B cell (primary cell): Measurements from ENCODE around the gene SGO1. TPM values are rescaled to one million over a fixed set of nuclear protein-coding genes. Genes with fewer than 3 reads are reported as not detected.
A peak's percentile ranks its signal among the peaks of the same experiment; 100 is the strongest.

ENCODE experiments used
- ATAC-seq: fragments of 200-7000 bp; cut with Tn5 transposase; one replicate; pipeline ENCODE4 v1.10.0; 2021; ENCODE audit warnings: low read depth, mild to moderate bottlenecking, moderate number of reproducible peaks, moderate library complexity
- CTCF ChIA-PET: fragments of 350-600 bp; sonication (Branson Sonifier 250); formaldehyde crosslinking; loops from one replicate; lab custom pipeline; 2021; ENCODE audit warnings: antibody characterized with exemption, inconsistent platforms; lab: Charles Lee
- POLR2A ChIA-PET: fragments of 350-600 bp; sonication (Branson Sonifier 250); formaldehyde crosslinking; loops from one replicate; lab custom pipeline; 2021; ENCODE audit warnings: antibody characterized with exemption; lab: Charles Lee
- DNase-seq: peaks from one replicate; pipeline ENCODE4 v3.0.0; 2013
- H2AFZ ChIP-seq: 2 replicates; pipeline ENCODE4 v1.6.1; 2012; ENCODE audit warnings: mild to moderate bottlenecking, low read depth, low read length; ENCODE audit not compliant: insufficient read depth, poor library complexity, severe bottlenecking
- H3K27ac ChIP-seq, 2 donors: 1 replicate in 1 of 2; 2 replicates in 1 of 2; pipeline ENCODE4 v1.5.1; 2012 to 2013; ENCODE audit warnings: low read length in 2 of 2, mild to moderate bottlenecking in 2 of 2, moderate library complexity in 1 of 2
- H3K27me3 ChIP-seq, 4 experiments: fragments of 200-600 bp in 1 of 4; sonication (generic) in 1 of 4; replicated peaks in 1 of 4; 1 replicate in 2 of 4; 2 replicates in 2 of 4; pipeline versions ENCODE4 v1.6.1 to v1.7.0; 2013 to 2016; ENCODE audit warnings: low read length in 3 of 4, mild to moderate bottlenecking in 2 of 4, mixed read lengths in 1 of 4, moderate library complexity in 1 of 4; ENCODE audit not compliant: insufficient read depth in 4 of 4, control insufficient read depth in 3 of 4; ENCODE audit errors: control extremely low read depth in 1 of 4
- H3K36me3 ChIP-seq, 2 experiments: replicated peaks in 1 of 2; 1 replicate in 1 of 2; 2 replicates in 1 of 2; pipeline versions ENCODE4 v1.6.1 to v1.7.1; 2013; ENCODE audit warnings: low read length in 1 of 2; ENCODE audit not compliant: insufficient read depth in 2 of 2, control insufficient read depth in 1 of 2; ENCODE audit errors: control extremely low read depth in 1 of 2, extremely low read depth in 1 of 2
- H3K4me1 ChIP-seq, 2 donors: fragments of 200-600 bp in 1 of 2; sonication (generic) in 1 of 2; 1 replicate in 1 of 2; 2 replicates in 1 of 2; pipeline versions ENCODE4 v1.5.1 to v1.6.1; 2013 to 2017; ENCODE audit warnings: low read length in 2 of 2; ENCODE audit not compliant: control insufficient read depth in 2 of 2, insufficient read depth in 2 of 2
- H3K4me2 ChIP-seq: replicated peaks from 2 replicates; pipeline ENCODE3; 2012; ENCODE audit warnings: mild to moderate bottlenecking, low read depth, low read length; ENCODE audit not compliant: poor library complexity, severe bottlenecking
- H3K4me3 ChIP-seq, 5 experiments: fragments of 200-600 bp in 1 of 5; sonication (generic) in 1 of 5; 1 replicate in 3 of 5; 2 replicates in 2 of 5; pipeline versions ENCODE4 v1.5.1 to v1.7.0; 2011 to 2016; ENCODE audit warnings: low read length in 4 of 5, mild to moderate bottlenecking in 4 of 5, low read depth in 2 of 5, control low read depth in 1 of 5, moderate library complexity in 1 of 5; ENCODE audit not compliant: insufficient read depth in 1 of 5; ENCODE audit errors: control extremely low read depth in 1 of 5, extremely low read depth in 1 of 5
- H3K79me2 ChIP-seq: fragments of 200-600 bp; sonication (generic); one replicate; pipeline ENCODE4 v1.6.0; 2016; ENCODE audit warnings: low read length; ENCODE audit not compliant: control insufficient read depth, insufficient read depth
- H3K9ac ChIP-seq: fragments of 200-600 bp; sonication (generic); 2 replicates; pipeline ENCODE4 v1.6.1; 2017; ENCODE audit warnings: mild to moderate bottlenecking, low read length, moderate library complexity
- H3K9me3 ChIP-seq, 3 donors: one replicate each; pipeline versions ENCODE4 v1.6.1 to v1.7.1; 2013; ENCODE audit warnings: low read length in 2 of 3; ENCODE audit not compliant: control insufficient read depth in 2 of 3, insufficient read depth in 1 of 3; ENCODE audit errors: control extremely low read depth in 1 of 3
- H4K20me1 ChIP-seq: 2 replicates; pipeline ENCODE4 v1.6.0; 2012; ENCODE audit warnings: mild to moderate bottlenecking, low read length; ENCODE audit not compliant: insufficient read depth, control insufficient read depth, poor library complexity, severe bottlenecking
- H3K27ac Mint-ChIP-seq: one replicate; pipeline ENCODE4 v1.8.0; 2021; ENCODE audit warnings: mixed read lengths
- H3K27me3 Mint-ChIP-seq: one replicate; pipeline ENCODE4 v1.8.0; 2021; ENCODE audit warnings: mixed read lengths
- H3K4me1 Mint-ChIP-seq: one replicate; pipeline ENCODE4 v1.8.0; 2021; ENCODE audit warnings: mixed read lengths
- H3K4me3 Mint-ChIP-seq: one replicate; pipeline ENCODE4 v1.8.0; 2021; ENCODE audit warnings: mixed read lengths
- H3K9me3 Mint-ChIP-seq: one replicate; pipeline ENCODE4 v1.8.0; 2022; ENCODE audit warnings: mixed read lengths; ENCODE audit not compliant: insufficient read depth
- EZH2 ChIP-seq: IDR thresholded peaks from 2 replicates; pipeline ENCODE4 v1.6.1; 2012; ENCODE audit warnings: borderline replicate concordance, low read depth, mild to moderate bottlenecking, moderate library complexity, low read length; ENCODE audit not compliant: insufficient read depth, poor library complexity, severe bottlenecking
- WGBS: methylation state at CpG from one replicate; pipeline ENCODE4 v1.1.5; 2013; ENCODE audit warnings: missing lambda C conversion rate; ENCODE audit not compliant: insufficient coverage; 5-methylcytosine and 5-hydroxymethylcytosine counted together
- intact Hi-C: fragments of 100-400 bp; cut with micrococcal nuclease; formaldehyde crosslinking; loops from one replicate; pipeline ENCODE4 v1.10.0; 2022
- polyA plus RNA-seq: library from polyadenylated mRNA; depleted of rRNA; stranded (reverse); fragments of >200 nt; gene quantifications from 2 replicates; pipeline ENCODE4 v1.2.3, GENCODE V29; 2012
- total RNA-seq, 2 donors: library from RNA; stranded (reverse); fragments of 120-200 nt in 1 of 2; gene quantifications; 1 replicate in 1 of 2; 2 replicates in 1 of 2; pipeline versions ENCODE4 v1.2.3 to v1.2.4, GENCODE V29; 2013 to 2022
- TF ChIP-seq, protein P1 (sequence below): fragments of 200-600 bp; IDR thresholded peaks from one replicate; pipeline ENCODE4 v1.8.0; 2022; ENCODE audit warnings: antibody characterized with exemption, mild to moderate bottlenecking

Gene SGO1
- total and polyA plus RNA-seq, 2 donors (not counting 1 experiment from before 2014, with no cell fraction given): 1.4 to 6.7 TPM

DNA sequence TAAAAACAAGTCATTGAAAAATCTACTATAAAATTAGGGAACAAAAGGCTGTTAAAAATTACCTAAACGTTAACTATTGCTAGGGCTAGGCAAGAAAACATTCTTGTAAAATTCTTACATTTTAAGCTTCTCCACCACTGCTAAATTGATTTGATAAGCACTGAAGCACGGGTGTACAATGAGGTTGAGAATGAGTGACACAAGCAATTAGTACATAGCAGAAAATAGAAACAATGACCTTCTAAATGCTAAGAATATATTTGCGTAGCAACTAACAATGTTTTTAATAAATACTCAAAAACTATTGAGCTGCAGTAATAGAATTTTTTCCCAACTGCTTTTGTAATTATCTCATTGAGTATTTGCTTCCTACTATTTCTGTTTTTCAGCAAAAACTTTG is 4.7 kb downstream of the SGO1 start:
- no CpG with 5 or more reads among the region's 3 CpGs for WGBS
- Histone ChIP-seq H3K4me2 (no peak overlapping the region), H2AFZ (no peak overlapping the region), H3K9me3 (no peaks in the 10 kb centered on the region), H3K79me2 (peaks cover 24% of the 10 kb centered on the region), H3K9ac (no peak overlapping the region), H3K27me3 (no peaks in the 10 kb centered on the region), H3K27ac (no peak overlapping the region), H3K4me3 (no peak overlapping the region), H3K4me1 (peaks cover 6 to 13% of the 10 kb centered on the region in 2 donors), H3K36me3 (peaks cover 5 to 27% of the 10 kb centered on the region in 2 experiments), H4K20me1 (no peaks in the 10 kb centered on the region)
- Mint-ChIP-seq H3K27ac (no peak overlapping the region), H3K4me3 (no peak overlapping the region), H3K9me3 (no peaks in the 10 kb centered on the region), H3K27me3 (no peaks in the 10 kb centered on the region), H3K4me1 (peaks cover 2% of the 10 kb centered on the region)
- CTCF ChIA-PET: no interaction called here
- intact Hi-C loops: loop anchor here (10.0 kb wide), 2 partner anchors 836 to 1736 kb away; no protein-coding TSS in a partner anchor
- DNase-seq (no peak), ATAC-seq (no peak)
- POLR2A ChIA-PET: no interaction called here
- no peak for TF ChIP-seq EZH2
- TF ChIP-seq, protein P1, sequence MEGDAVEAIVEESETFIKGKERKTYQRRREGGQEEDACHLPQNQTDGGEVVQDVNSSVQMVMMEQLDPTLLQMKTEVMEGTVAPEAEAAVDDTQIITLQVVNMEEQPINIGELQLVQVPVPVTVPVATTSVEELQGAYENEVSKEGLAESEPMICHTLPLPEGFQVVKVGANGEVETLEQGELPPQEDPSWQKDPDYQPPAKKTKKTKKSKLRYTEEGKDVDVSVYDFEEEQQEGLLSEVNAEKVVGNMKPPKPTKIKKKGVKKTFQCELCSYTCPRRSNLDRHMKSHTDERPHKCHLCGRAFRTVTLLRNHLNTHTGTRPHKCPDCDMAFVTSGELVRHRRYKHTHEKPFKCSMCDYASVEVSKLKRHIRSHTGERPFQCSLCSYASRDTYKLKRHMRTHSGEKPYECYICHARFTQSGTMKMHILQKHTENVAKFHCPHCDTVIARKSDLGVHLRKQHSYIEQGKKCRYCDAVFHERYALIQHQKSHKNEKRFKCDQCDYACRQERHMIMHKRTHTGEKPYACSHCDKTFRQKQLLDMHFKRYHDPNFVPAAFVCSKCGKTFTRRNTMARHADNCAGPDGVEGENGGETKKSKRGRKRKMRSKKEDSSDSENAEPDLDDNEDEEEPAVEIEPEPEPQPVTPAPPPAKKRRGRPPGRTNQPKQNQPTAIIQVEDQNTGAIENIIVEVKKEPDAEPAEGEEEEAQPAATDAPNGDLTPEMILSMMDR: no peak

DNA sequence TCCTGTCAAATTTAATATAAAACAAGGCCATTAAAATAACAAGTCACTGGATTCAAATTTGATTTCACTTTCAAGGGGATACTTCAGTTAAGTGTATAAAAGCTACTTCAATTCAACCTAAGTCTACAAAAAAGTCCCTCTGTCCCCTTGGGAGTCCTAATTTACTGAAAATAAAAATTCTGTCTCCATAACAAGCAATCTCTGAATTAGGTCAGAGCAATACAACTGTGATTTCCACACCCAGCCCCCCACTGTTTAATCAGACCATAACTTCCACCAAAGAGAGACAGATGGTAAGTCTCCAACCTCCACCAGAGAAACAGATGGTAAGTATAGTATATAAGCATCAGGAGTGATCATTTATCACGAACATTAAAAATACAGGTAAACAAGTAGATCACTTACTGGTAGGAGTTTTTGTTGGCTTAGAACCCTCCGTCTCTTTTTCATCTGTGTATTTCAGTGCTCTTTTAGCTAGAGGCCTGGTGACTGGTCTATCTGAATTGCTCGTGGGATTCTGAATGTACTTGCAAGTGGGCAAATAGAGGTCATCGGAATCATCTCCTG is 12.1 kb downstream of the SGO1 start:
- H4K20me1 ChIP-seq: no peaks in the 10 kb centered on the region
- H2AFZ ChIP-seq: no peak overlapping the region
- H3K79me2 ChIP-seq: no peaks in the 10 kb centered on the region
- Mint-ChIP-seq H3K4me3 (no peak overlapping the region), H3K27me3 (no peaks in the 10 kb centered on the region), H3K4me1 (peaks cover 8% of the 10 kb centered on the region), H3K27ac (no peak overlapping the region), H3K9me3 (no peaks in the 10 kb centered on the region)
- TF ChIP-seq, protein P1: no peak
- no peak for TF ChIP-seq EZH2
- ChIA-PET CTCF (no interaction called here), POLR2A (no interaction called here)
- DNase-seq: no peak
- peaks cover 3 to 7% of the 10 kb centered on the region in 2 experiments for H3K36me3 ChIP-seq
- peak; percentile 21 for ATAC-seq
- no peak overlapping the region for H3K9ac ChIP-seq
- no peaks in the 10 kb centered on the region for H3K4me1 ChIP-seq
- intact Hi-C loops: no loop called here
- H3K4me2 ChIP-seq: no peak overlapping the region
- H3K4me3 ChIP-seq: no peak overlapping the region
- no peaks in the 10 kb centered on the region for H3K27me3 ChIP-seq
- H3K9me3 ChIP-seq: no peaks in the 10 kb centered on the region
- no peak overlapping the region for H3K27ac ChIP-seq
- 100% methylated on average over 1 of the region's 4 CpGs for WGBS
